Naive thymus-derived CD8-positive, alpha-beta T cell (primary cell): Measurements from ENCODE around the gene FAM124A. TPM values are rescaled to one million over a fixed set of nuclear protein-coding genes. Genes with fewer than 3 reads are reported as not detected.

Experiments
- ATAC-seq, 2 donors: fragments of 150-1000 bp; cut with Tn5 transposase in 1 of 2; sonication (Bioruptor Pico), chemical (Tn5 transposase) in 1 of 2; 1 replicate in 1 of 2; 2 replicates in 1 of 2; pipeline ENCODE4 v1.10.0; 2021; ENCODE audit warnings: mild to moderate bottlenecking in 2 of 2, moderate library complexity in 2 of 2
- POLR2A ChIA-PET: fragments of 350-600 bp; sonication (Branson Sonifier 250); formaldehyde crosslinking; loops from one replicate; lab custom pipeline; 2021; ENCODE audit warnings: antibody characterized with exemption; lab: Charles Lee
- DNase-seq, 10 donors: peaks; one replicate each; pipeline versions ENCODE4 v3.0.0 to v3.0.0-alpha.2; 2020 to 2022
- H3K27ac Mint-ChIP-seq, 10 donors: one replicate each; pipeline ENCODE4 v1.8.0; 2020 to 2022; ENCODE audit warnings: mild to moderate bottlenecking in 10 of 10, mixed read lengths in 10 of 10, moderate library complexity in 4 of 10, inconsistent platforms in 1 of 10
- H3K27me3 Mint-ChIP-seq, 5 donors: one replicate each; pipeline ENCODE4 v1.8.0; 2021 to 2022; ENCODE audit warnings: mixed read lengths in 5 of 5
- H3K36me3 Mint-ChIP-seq, 3 donors: one replicate each; pipeline ENCODE4 v1.8.0; 2020 to 2022; ENCODE audit warnings: mixed read lengths in 3 of 3, mild to moderate bottlenecking in 2 of 3, inconsistent platforms in 1 of 3
- H3K4me1 Mint-ChIP-seq, 4 donors: one replicate each; pipeline ENCODE4 v1.8.0; 2021 to 2022; ENCODE audit warnings: mixed read lengths in 4 of 4
- H3K4me3 Mint-ChIP-seq, 10 donors: one replicate each; pipeline ENCODE4 v1.8.0; 2020 to 2022; ENCODE audit warnings: mild to moderate bottlenecking in 10 of 10, mixed read lengths in 10 of 10, moderate library complexity in 6 of 10, inconsistent platforms in 1 of 10
- H3K9me3 Mint-ChIP-seq, 9 donors: one replicate each; pipeline ENCODE4 v1.8.0; 2020 to 2022; ENCODE audit warnings: mixed read lengths in 9 of 9, mild to moderate bottlenecking in 3 of 9, inconsistent platforms in 1 of 9, moderate library complexity in 1 of 9
- polyA plus RNA-seq, 3 donors: library from polyadenylated mRNA; unstranded; fragments of 300-500 nt; fragmentation: Illumina TruSeq; gene quantifications; one replicate each; pipeline ENCODE4 v1.2.3, GENCODE V29; 2021
- total RNA-seq, 8 experiments: library from RNA in 2 of 8; stranded (reverse) in 2 of 8; gene quantifications; one replicate each; pipeline ENCODE4 v1.2.3 and lab custom pipeline; 2021 to 2026

Gene FAM124A
- total and polyA plus RNA-seq, 5 experiments from 2014 or later = 0.07 TPM; not detected in 4

- peaks cover 0 to 7% (median 2%) of the 10 kb centered on the region in 9 donors for H3K9me3 Mint-ChIP-seq
- H3K27me3 Mint-ChIP-seq = peaks cover 4 to 14% (median 10%) of the 10 kb centered on the region in 5 donors
- no peaks in the 10 kb centered on the region for H3K4me1 Mint-ChIP-seq
- H3K27ac Mint-ChIP-seq = no peak overlapping the region
- H3K4me3 Mint-ChIP-seq = no peak overlapping the region
- no peak for DNase-seq
- ATAC-seq = no peak
- H3K36me3 Mint-ChIP-seq = peaks cover 0 to 5% (median 0%) of the 10 kb centered on the region in 3 donors
- POLR2A ChIA-PET = no interaction called here
Measured at GRCh38 chr13:51194942-51195341, 27.3 kb upstream of the FAM124A start.

DNA sequence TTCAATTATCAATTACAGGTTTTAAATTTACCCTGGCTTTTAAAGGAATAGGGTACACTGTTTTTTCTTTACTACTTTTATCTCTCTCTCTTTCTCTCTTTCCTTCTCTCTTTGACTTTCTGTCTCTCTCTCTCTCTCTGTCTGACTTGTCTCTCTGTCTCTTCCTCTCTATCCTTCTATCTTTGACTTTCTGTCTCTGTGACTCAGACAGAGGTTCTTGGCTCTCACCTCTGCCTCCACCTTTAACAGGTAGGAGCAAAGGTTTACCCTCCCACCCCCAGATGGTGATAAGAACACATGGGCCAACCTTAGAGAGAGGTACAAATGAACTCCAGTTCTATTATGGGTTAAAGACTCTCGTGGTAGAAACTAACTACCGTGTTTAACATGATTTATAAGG is 20.3 kb upstream of the FAM124A start:
- no peak for ATAC-seq
- Mint-ChIP-seq H3K4me3 (no peak overlapping the region), H3K27ac (peak overlapping the region in 1 of 10 donors; percentile 3)

DNA sequence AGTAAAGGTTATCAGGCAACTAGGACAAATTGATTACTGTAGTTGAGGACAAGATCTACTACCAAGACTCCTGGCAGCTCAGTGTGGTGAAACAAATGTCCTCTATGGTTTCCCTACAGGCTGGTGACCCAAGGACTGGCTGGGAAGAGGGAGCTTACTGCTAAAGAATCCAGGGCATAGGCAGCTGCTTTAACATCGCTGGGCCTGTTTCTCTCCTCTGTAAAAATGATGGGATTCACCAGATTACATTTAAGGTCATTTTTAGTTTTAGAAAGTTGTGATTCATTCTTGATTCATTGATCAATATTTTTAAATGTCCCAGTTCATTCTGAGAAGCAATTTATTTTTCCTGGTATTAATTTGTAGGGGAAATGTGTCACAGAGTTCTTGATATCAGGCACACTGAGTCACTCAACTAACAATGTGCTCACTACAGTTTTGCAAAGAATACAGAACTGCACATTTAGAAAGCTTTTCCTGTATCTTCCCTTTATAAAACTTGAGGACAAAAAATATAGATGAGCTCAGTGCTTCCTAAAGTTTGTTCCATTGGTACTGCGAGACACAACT is 19.6 kb upstream of the FAM124A start:
- no peak for DNase-seq
- Mint-ChIP-seq H3K9me3 (peaks cover 0 to 8% (median 2%) of the 10 kb centered on the region in 9 donors), H3K4me1 (no peaks in the 10 kb centered on the region), H3K27ac (no peak overlapping the region), H3K4me3 (no peak overlapping the region), H3K27me3 (peaks cover 13 to 24% (median 13%) of the 10 kb centered on the region in 5 donors), H3K36me3 (peaks cover 0 to 5% (median 0%) of the 10 kb centered on the region in 3 donors)
- no peak for ATAC-seq
- POLR2A ChIA-PET = no interaction called here

More for the DNA sequence above, 20.3 kb upstream of the FAM124A start:
- peaks cover 0 to 8% (median 2%) of the 10 kb centered on the region in 9 donors for H3K9me3 Mint-ChIP-seq
- POLR2A ChIA-PET = no interaction called here
- DNase-seq = no peak
- peaks cover 0 to 5% (median 0%) of the 10 kb centered on the region in 3 donors for H3K36me3 Mint-ChIP-seq
- H3K4me1 Mint-ChIP-seq = no peaks in the 10 kb centered on the region
- peaks cover 13 to 24% (median 13%) of the 10 kb centered on the region in 5 donors for H3K27me3 Mint-ChIP-seq

GRCh38 chr13:51206584-51206983 is 15.6 kb upstream of the FAM124A start:
- Mint-ChIP-seq H3K36me3 (no peaks in the 10 kb centered on the region), H3K27ac (no peak overlapping the region), H3K4me1 (no peaks in the 10 kb centered on the region), H3K4me3 (no peak overlapping the region), H3K9me3 (no peaks in the 10 kb centered on the region), H3K27me3 (peaks cover 18 to 44% (median 26%) of the 10 kb centered on the region in 5 donors)
- POLR2A ChIA-PET = no interaction called here
- DNase-seq (no peak), ATAC-seq (no peak)

DNA sequence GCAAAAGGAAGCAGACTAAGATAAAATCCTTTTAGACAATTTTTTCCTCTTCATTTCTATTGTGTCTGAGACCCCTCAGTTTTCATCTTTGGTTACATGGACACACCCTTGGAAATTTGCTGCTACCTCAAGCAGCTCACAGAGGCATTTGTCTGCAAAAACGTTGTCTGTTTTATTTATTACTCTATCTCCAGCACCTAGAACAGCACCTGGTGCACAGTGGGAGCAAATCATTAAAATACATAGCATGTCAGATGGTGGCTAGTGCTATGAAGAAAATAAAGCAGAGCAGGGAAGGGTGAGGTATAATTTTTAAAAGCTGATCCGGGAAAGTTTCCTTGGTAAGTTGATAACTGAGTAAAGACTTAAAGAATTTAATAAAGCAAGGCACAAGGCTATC is 14.3 kb upstream of the FAM124A start:
- H3K9me3 Mint-ChIP-seq = no peaks in the 10 kb centered on the region
- no peak overlapping the region for H3K27ac Mint-ChIP-seq
- no peaks in the 10 kb centered on the region for H3K36me3 Mint-ChIP-seq
- ATAC-seq (no peak), DNase-seq (no peak)
- no peak overlapping the region for H3K4me3 Mint-ChIP-seq
- H3K4me1 Mint-ChIP-seq = no peaks in the 10 kb centered on the region
- H3K27me3 Mint-ChIP-seq = peaks cover 26 to 50% (median 36%) of the 10 kb centered on the region in 5 donors
- POLR2A ChIA-PET = no interaction called here

- POLR2A ChIA-PET = no interaction called here
- H3K36me3 Mint-ChIP-seq = no peaks in the 10 kb centered on the region
- no peak for ATAC-seq
- H3K9me3 Mint-ChIP-seq = no peaks in the 10 kb centered on the region
- H3K4me1 Mint-ChIP-seq = no peaks in the 10 kb centered on the region
- H3K27me3 Mint-ChIP-seq = peaks cover 20 to 46% (median 32%) of the 10 kb centered on the region in 5 donors
- no peak overlapping the region for H3K27ac Mint-ChIP-seq
- H3K4me3 Mint-ChIP-seq = no peak overlapping the region
- no peak for DNase-seq
Measured at GRCh38 chr13:51208716-51209115, 13.5 kb upstream of the FAM124A start.

GRCh38 chr13:51211910-51212309 is 10.3 kb upstream of the FAM124A start:
- Mint-ChIP-seq H3K27ac (no peak overlapping the region), H3K4me1 (no peaks in the 10 kb centered on the region), H3K27me3 (peaks cover 30 to 68% (median 38%) of the 10 kb centered on the region in 5 donors), H3K36me3 (no peaks in the 10 kb centered on the region), H3K4me3 (no peak overlapping the region), H3K9me3 (no peaks in the 10 kb centered on the region)
- no peak for ATAC-seq
- no peak for DNase-seq
- POLR2A ChIA-PET = no interaction called here

DNA sequence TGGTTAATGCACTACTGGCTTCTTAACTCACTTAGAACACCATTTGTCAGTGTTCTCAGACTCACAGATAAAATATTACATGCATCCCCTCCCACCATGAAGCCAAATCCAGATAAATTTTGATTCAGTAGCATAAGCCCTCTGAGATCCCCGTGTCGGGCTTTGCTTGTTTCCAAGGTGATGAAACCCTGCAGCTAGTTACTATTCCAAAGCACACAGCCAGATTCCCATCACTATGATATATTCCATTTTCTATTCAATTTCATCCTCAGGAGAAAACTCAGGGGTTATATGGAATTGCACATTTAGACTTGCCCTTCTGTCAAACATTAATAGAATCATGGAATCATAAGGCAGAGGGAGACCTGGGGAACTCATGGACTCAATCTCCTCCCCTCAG is 9.4 kb upstream of the FAM124A start:
- DNase-seq (no peak), ATAC-seq (no peak)
- Mint-ChIP-seq H3K27ac (no peak overlapping the region), H3K36me3 (no peaks in the 10 kb centered on the region), H3K4me3 (no peak overlapping the region), H3K27me3 (peaks cover 32 to 77% (median 43%) of the 10 kb centered on the region in 5 donors), H3K9me3 (no peaks in the 10 kb centered on the region), H3K4me1 (no peaks in the 10 kb centered on the region)
- POLR2A ChIA-PET = no interaction called here

GRCh38 chr13:51213173-51213728 is 8.9 kb upstream of the FAM124A start:
- H3K27ac Mint-ChIP-seq = no peak overlapping the region
- no peaks in the 10 kb centered on the region for H3K36me3 Mint-ChIP-seq
- POLR2A ChIA-PET = no interaction called here
- no peaks in the 10 kb centered on the region for H3K4me1 Mint-ChIP-seq
- no peak overlapping the region for H3K4me3 Mint-ChIP-seq
- ATAC-seq = no peak
- peaks cover 32 to 80% (median 48%) of the 10 kb centered on the region in 5 donors for H3K27me3 Mint-ChIP-seq
- no peak for DNase-seq
- H3K9me3 Mint-ChIP-seq = no peaks in the 10 kb centered on the region

DNA sequence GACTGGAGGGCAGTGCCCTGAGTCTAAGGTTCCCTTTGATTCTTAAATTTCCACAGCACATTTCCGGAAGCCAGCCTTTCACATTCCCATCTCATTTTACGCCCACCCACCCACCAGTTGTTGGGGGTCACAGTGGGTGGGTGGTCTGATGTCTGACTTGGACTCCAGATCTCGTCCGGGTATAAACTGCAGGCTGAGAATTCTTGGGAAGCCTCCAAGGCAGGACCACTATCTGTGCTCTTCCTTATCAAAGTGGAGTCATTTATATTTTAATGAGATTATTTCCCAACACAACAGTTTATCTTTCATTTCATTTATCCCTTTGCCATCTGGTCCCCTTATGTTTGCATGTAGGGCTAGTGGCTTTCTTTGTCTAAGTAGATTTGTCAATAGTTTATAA is 3.6 kb upstream of the FAM124A start:
- Mint-ChIP-seq H3K27ac (no peak overlapping the region), H3K4me1 (peaks cover 0 to 6% (median 1%) of the 10 kb centered on the region in 4 donors), H3K27me3 (peaks cover 20 to 66% (median 51%) of the 10 kb centered on the region in 5 donors), H3K9me3 (no peaks in the 10 kb centered on the region), H3K4me3 (no peak overlapping the region), H3K36me3 (no peaks in the 10 kb centered on the region)
- POLR2A ChIA-PET = no interaction called here
- DNase-seq (no peak), ATAC-seq (no peak)

DNA sequence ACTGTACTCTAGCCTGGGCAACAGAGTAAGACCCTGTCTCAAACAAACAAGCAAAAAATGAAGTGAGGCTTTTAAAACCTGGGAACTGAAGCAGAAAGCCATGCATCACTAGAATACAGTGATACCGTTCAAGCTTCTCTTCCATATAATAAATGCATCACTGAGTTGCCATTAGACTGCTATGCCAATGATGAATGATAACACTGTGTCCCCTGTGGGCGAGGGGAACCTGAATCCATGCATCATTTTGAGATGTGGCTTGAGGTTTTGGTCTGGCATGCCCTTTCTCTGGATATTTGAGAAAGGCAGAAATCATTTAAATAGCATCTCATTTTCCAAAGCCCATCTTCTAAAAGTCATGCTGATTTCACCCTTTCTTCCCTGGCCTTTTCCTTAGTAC is 1.5 kb upstream of the FAM124A start:
- no peaks in the 10 kb centered on the region for H3K9me3 Mint-ChIP-seq
- DNase-seq = no peak
- H3K27ac Mint-ChIP-seq = no peak overlapping the region
- POLR2A ChIA-PET = no interaction called here
- H3K27me3 Mint-ChIP-seq = peaks cover 22 to 67% (median 54%) of the 10 kb centered on the region in 5 donors
- peak overlapping the region in 7 of 10 donors; percentile 45 to 78 (median 72) for H3K4me3 Mint-ChIP-seq
- H3K36me3 Mint-ChIP-seq = no peaks in the 10 kb centered on the region
- no peak for ATAC-seq
- H3K4me1 Mint-ChIP-seq = peaks cover 0 to 6% (median 1%) of the 10 kb centered on the region in 4 donors

DNA sequence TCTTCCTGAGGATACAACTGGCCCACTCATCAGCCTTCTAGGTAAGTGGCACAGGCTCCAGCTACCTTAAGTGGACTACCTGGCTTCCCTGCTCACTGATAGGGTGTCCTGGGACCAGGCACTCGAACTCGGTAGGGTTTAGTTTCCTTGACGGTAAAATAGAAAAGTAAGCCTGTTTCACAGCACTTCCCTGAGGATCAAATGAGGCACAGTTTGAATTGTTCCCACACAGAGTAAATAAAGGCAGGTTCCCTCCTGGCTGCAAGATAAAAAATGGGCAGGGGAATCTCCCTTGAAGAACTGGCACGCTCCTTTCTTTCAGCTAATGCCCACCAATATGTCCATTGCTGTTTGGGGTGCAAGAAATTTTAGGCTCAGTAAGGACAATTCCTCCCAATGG is 1.1 kb upstream of the FAM124A start:
- no peak overlapping the region for H3K27ac Mint-ChIP-seq
- H3K36me3 Mint-ChIP-seq = no peaks in the 10 kb centered on the region
- H3K9me3 Mint-ChIP-seq = no peaks in the 10 kb centered on the region
- DNase-seq (no peak), ATAC-seq (no peak)
- H3K4me1 Mint-ChIP-seq = peaks cover 0 to 6% (median 1%) of the 10 kb centered on the region in 4 donors
- H3K4me3 Mint-ChIP-seq = peak overlapping the region; percentile 45 to 78 (median 70)
- POLR2A ChIA-PET = no interaction called here
- H3K27me3 Mint-ChIP-seq = peaks cover 21 to 68% (median 53%) of the 10 kb centered on the region in 5 donors

DNA sequence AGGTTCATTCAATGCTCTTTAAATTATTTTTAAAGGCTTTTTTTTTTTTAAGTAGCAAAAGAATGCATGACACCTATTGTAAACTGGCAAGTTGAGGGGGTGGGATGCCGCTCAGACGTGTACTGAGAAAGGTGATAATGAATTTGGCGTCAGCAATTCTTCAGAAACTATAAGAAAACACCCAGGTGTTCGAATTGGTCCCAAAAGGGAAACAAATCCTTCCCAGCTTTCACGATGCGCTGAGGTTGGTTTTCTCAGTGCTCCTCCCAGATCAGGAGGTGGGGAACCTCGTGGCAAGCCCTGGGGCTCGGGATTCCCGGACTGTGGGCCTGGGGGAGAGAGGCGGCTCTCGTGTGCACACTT is 543 bp upstream of the FAM124A start:
- Mint-ChIP-seq H3K4me1 (peaks cover 0 to 6% (median 1%) of the 10 kb centered on the region in 4 donors), H3K36me3 (no peaks in the 10 kb centered on the region), H3K4me3 (peak overlapping the region; percentile 48 to 83 (median 72)), H3K9me3 (no peaks in the 10 kb centered on the region), H3K27me3 (peaks cover 18 to 68% (median 53%) of the 10 kb centered on the region in 5 donors), H3K27ac (no peak overlapping the region)
- DNase-seq (peak in 1 of 10 donors; percentile 1), ATAC-seq (no peak)
- POLR2A ChIA-PET = no interaction called here
